Nephron progenitor cell (in vitro differentiated cells): ENCODE measurements around the gene CCDC85A.
A peak's percentile ranks its signal among the peaks of the same experiment; 100 is the strongest.

Experiments
- DNase-seq: peaks from one replicate; pipeline ENCODE4 v3.0.0; 2021
- H3K27ac Mint-ChIP-seq: 2 replicates; pipeline ENCODE4 v1.8.0; 2021; ENCODE audit warnings: mild to moderate bottlenecking, moderate library complexity, mixed read lengths
- H3K27me3 Mint-ChIP-seq: 2 replicates; pipeline ENCODE4 v1.8.0; 2021; ENCODE audit warnings: mild to moderate bottlenecking, low read depth, mixed read lengths; ENCODE audit not compliant: poor library complexity
- H3K36me3 Mint-ChIP-seq: 2 replicates; pipeline ENCODE4 v1.8.0; 2021; ENCODE audit warnings: low read depth, mixed read lengths
- H3K4me1 Mint-ChIP-seq: 2 replicates; pipeline ENCODE4 v1.8.0; 2021; ENCODE audit warnings: mixed read lengths
- H3K4me3 Mint-ChIP-seq: 2 replicates; pipeline ENCODE4 v1.8.0; 2021; ENCODE audit warnings: mild to moderate bottlenecking, moderate library complexity, mixed read lengths
- H3K9me3 Mint-ChIP-seq: 2 replicates; pipeline ENCODE4 v1.8.0; 2021; ENCODE audit warnings: mild to moderate bottlenecking, moderate library complexity, mixed read lengths
- TF ChIP-seq, protein P1 (sequence below): fragments of 200-600 bp; sonication (generic); IDR thresholded peaks from 2 replicates; pipeline ENCODE4 v1.5.0; 2021; ENCODE audit warnings: antibody characterized with exemption

The CCDC85A gene

DNA sequence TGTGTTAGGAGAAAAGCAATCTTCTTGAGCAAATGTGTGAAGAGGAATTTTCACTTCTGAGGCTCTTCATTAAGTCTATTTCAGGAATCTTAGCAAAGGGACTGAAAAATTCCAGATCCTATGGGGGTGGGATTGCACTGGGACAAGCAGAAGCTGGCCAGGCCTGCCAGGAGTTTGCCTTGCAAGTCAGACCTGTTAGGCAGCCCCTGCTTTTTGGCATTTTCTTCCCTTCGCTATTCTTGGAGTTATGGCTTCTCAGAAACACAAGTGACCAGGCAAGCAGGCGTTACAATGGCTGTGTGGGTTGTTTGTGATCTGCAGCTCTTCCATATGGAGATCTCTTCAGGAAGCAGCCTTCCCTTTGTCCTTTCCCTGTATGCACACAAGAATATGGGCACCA lies 8.0 kb upstream of the CCDC85A start:
- H3K27ac Mint-ChIP-seq: no peak overlapping the region
- no peaks in the 10 kb centered on the region for H3K27me3 Mint-ChIP-seq
- no peak overlapping the region for H3K4me3 Mint-ChIP-seq
- peaks cover 4% of the 10 kb centered on the region for H3K9me3 Mint-ChIP-seq
- H3K4me1 Mint-ChIP-seq: no peaks in the 10 kb centered on the region
- no peaks in the 10 kb centered on the region for H3K36me3 Mint-ChIP-seq
- DNase-seq: no peak
- TF ChIP-seq, protein P1, sequence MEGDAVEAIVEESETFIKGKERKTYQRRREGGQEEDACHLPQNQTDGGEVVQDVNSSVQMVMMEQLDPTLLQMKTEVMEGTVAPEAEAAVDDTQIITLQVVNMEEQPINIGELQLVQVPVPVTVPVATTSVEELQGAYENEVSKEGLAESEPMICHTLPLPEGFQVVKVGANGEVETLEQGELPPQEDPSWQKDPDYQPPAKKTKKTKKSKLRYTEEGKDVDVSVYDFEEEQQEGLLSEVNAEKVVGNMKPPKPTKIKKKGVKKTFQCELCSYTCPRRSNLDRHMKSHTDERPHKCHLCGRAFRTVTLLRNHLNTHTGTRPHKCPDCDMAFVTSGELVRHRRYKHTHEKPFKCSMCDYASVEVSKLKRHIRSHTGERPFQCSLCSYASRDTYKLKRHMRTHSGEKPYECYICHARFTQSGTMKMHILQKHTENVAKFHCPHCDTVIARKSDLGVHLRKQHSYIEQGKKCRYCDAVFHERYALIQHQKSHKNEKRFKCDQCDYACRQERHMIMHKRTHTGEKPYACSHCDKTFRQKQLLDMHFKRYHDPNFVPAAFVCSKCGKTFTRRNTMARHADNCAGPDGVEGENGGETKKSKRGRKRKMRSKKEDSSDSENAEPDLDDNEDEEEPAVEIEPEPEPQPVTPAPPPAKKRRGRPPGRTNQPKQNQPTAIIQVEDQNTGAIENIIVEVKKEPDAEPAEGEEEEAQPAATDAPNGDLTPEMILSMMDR: no peak

DNA sequence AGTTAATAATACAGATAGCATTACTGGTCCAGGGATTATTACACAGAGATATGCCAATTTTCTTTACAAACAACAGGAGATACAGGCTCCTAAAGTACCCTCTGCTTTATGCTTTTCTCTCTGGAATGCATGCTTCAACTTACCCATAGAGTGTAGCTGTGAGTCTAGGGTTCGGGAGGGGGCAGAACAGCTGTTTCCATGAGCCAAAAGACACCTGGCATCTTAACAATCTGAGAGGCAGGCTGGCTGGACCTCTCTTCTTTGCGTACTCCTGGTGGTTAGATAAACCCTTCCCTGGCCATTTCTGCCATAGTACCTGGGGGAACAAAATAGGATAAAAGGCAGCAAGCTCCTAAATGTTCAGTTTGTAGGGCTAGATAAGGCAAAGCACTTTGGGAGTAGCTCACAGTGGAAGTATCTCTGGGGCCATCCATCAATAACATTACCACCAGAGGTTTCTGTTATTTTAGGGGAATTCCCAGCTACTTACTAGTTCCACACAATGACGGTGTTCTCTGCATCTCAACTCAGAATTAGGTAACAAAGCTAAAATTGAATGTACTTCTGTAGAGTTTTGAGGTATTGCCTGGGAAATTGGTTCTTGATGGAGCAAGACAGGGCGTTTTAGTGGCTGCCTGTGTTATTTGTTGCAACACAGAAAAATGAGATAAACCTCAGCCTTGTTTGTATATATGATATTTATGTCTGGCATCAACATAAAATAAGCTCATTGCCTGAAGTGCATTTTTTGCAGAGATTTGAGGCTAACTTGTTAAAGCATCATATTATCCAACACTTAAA lies 6.2 kb upstream of the CCDC85A start:
- Mint-ChIP-seq H3K27ac (no peak overlapping the region), H3K36me3 (no peaks in the 10 kb centered on the region), H3K4me3 (no peak overlapping the region), H3K9me3 (no peaks in the 10 kb centered on the region), H3K27me3 (no peaks in the 10 kb centered on the region), H3K4me1 (peaks cover 14% of the 10 kb centered on the region)
- DNase-seq: no peak
- TF ChIP-seq, protein P1: no peak

DNA sequence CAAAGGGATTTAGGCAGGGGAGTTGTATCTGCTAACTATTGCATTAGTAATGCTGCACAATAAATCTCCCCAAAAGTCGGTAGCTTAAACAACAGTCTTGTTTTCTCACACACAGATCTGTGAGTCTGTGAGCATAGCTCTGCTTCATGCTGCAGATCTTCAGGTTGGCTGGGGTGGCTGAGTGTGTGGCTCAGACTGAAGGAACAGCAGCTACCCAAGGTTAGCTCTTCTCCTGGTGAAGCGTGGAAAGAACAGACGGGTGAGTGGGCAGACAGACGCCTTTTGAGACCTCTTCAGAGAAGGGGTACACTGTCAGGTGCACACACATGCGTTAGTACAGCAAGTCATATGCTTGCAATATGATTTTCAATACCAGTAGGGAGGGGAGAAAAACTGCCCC lies 3.9 kb upstream of the CCDC85A start:
- TF ChIP-seq, protein P1: no peak
- no peak overlapping the region for H3K27ac Mint-ChIP-seq
- peaks cover 8% of the 10 kb centered on the region for H3K27me3 Mint-ChIP-seq
- H3K36me3 Mint-ChIP-seq: no peaks in the 10 kb centered on the region
- H3K4me1 Mint-ChIP-seq: peaks cover 24% of the 10 kb centered on the region
- no peaks in the 10 kb centered on the region for H3K9me3 Mint-ChIP-seq
- DNase-seq: no peak
- no peak overlapping the region for H3K4me3 Mint-ChIP-seq

DNA sequence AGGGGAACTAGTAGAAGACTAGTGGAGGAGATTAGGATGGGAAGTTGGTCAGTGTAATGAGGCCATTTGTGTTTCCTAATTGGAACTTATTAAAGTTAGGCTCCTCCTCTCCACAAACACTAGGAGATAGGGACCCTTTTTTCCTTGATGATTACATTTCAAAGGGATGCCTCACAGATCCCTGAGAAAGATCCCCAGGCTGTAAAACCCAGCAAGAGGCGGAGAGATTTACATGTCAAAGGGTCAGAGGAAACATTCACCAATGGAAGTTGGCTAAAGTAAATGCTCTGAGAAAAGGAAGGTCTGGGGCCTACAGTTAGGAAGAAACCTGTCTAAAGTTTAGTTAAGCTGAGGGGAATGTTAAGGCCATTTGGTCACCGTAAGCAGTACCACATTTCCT lies 1.4 kb upstream of the CCDC85A start:
- Mint-ChIP-seq H3K9me3 (no peaks in the 10 kb centered on the region), H3K4me1 (peaks cover 35% of the 10 kb centered on the region), H3K4me3 (peak overlapping the region; percentile 27), H3K27ac (no peak overlapping the region), H3K27me3 (peaks cover 29% of the 10 kb centered on the region), H3K36me3 (no peaks in the 10 kb centered on the region)
- TF ChIP-seq, protein P1: no peak
- no peak for DNase-seq

- H3K27ac Mint-ChIP-seq: no peak overlapping the region
- no peaks in the 10 kb centered on the region for H3K36me3 Mint-ChIP-seq
- peak; percentile 64 for DNase-seq
- no peaks in the 10 kb centered on the region for H3K9me3 Mint-ChIP-seq
- peaks cover 29% of the 10 kb centered on the region for H3K27me3 Mint-ChIP-seq
- H3K4me3 Mint-ChIP-seq: peak overlapping the region; percentile 86
- TF ChIP-seq, protein P1: no peak
- peaks cover 35% of the 10 kb centered on the region for H3K4me1 Mint-ChIP-seq
Observed at GRCh38 chr2:56184500-56185011, 766 bp downstream of the CCDC85A start.
